Spleen (tissue), 7 donors: Measurements from ENCODE around the gene IDH2.

Experiments
- POLR2A ChIP-seq, 3 donors: fragments of 450-650 bp; IDR thresholded peaks; one replicate each; pipeline ENCODE4 v1.5.1; 2017; ENCODE audit warnings: antibody characterized with exemption in 3 of 3, mild to moderate bottlenecking in 1 of 3
- POLR2AphosphoS5 ChIP-seq, 3 donors: sonication (generic); formaldehyde crosslinking; IDR thresholded peaks; one replicate each; pipeline ENCODE4 v1.5.1; 2017; ENCODE audit warnings: antibody characterized with exemption in 3 of 3
- TF ChIP-seq, protein P1 (sequence below), 11 experiments: fragments of 200-600 bp in 7 of 11; fragments of 450-650 bp in 4 of 11; sonication (generic) in 4 of 11; IDR thresholded peaks in 8 of 11; conservative IDR thresholded peaks in 3 of 11; 1 replicate in 7 of 11; 2 replicates in 4 of 11; pipeline versions ENCODE4 v1.4.0 to v1.8.0; 2016 to 2021; ENCODE audit warnings: antibody characterized with exemption in 11 of 11, inconsistent platforms in 4 of 11, mild to moderate bottlenecking in 1 of 11
- donor health status: DM: no; HTN: no; CAD: no; lungs with moderate emphysema.
- donor health status: DM: no; HTN: no; CAD: no.
- donor health status: DM: no; HTN: no; CAD: no.

DNA sequence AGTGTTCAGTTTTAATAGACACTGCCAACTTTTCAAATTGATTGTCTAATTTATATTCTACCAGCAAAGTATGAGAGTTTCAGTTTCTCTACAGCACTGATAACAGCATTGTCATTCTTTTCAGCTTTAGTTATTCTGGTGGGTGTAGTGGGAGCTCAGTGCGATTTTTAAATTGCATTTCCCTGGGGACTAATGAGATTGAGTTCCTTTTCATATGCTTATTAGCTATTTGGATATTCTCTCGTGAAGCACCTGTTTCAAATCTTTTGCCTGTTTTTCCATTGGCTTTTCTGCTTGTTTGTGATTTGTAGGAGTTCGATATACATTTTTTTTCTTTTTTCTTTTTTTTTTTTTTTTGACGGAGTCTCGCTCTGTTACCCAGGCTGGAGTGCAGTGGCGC, 18.8 kb upstream of the IDH2 start:
- TF ChIP-seq, protein P1, sequence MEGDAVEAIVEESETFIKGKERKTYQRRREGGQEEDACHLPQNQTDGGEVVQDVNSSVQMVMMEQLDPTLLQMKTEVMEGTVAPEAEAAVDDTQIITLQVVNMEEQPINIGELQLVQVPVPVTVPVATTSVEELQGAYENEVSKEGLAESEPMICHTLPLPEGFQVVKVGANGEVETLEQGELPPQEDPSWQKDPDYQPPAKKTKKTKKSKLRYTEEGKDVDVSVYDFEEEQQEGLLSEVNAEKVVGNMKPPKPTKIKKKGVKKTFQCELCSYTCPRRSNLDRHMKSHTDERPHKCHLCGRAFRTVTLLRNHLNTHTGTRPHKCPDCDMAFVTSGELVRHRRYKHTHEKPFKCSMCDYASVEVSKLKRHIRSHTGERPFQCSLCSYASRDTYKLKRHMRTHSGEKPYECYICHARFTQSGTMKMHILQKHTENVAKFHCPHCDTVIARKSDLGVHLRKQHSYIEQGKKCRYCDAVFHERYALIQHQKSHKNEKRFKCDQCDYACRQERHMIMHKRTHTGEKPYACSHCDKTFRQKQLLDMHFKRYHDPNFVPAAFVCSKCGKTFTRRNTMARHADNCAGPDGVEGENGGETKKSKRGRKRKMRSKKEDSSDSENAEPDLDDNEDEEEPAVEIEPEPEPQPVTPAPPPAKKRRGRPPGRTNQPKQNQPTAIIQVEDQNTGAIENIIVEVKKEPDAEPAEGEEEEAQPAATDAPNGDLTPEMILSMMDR (IDR thresholded peaks at IDR 0.05 in 8 of 11, conservative IDR thresholded peaks at IDR 0.05 in 3 of 11), result no peak
- TF ChIP-seq POLR2AphosphoS5 (IDR thresholded peaks at IDR 0.05) (no peak), POLR2A (IDR thresholded peaks at IDR 0.05) (no peak)
